Activated CD4-positive, CD25-positive, alpha-beta regulatory T cell (primary cell): ENCODE data around the gene TMEM94.
A peak's percentile ranks its signal among the peaks of the same experiment; 100 is the strongest.

Experiments
- DNase-seq, 4 experiments: peaks; one replicate each; lab custom pipeline; 2025; lab: John Stamatoyannopoulos, UW

Gene TMEM94

GRCh38 chr17:75525806-75526554, 69.5 kb downstream of the TMEM94 start:
- no peak for DNase-seq

DNA sequence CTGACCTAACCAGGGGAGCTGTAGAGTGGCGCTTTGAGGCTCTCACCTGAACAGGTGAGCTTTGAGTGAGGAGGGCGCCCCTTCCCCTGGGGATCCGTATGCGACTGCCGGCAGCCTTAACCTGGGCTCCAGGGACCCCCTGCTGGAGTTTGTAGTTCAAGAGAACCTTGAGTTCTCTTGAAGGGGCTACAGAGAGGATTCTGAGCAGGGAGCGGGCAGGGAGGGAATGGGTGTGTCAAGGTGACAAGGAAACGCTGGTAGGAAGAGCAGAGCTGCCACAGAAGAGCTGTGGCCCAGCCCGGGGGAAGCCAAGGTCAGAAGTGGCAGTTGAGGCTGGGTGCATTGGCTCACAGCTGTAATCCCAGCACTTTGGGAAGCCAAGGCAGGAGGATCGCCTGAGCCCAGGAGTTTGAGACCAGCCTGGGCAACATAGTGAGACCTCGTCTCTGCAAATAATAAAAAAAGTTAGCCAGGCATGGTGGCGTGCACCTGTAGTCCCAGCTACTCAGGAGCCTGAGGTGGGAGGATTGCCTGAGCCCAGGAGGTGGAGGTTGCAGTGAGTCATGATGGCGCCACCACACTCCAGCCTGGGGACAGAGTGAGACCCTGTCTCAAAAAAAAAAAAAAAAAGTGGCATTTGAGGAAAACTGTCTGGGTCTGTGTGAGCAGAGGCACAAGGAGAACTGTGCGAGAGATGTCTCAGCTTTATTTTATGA, 70.3 kb downstream of the TMEM94 start:
- no peak for DNase-seq

- no peak for DNase-seq
Measured at GRCh38 chr17:75530837-75531720, 74.6 kb downstream of the TMEM94 start.

- DNase-seq: no peak
Measured at GRCh38 chr17:75531721-75532072, 75.3 kb downstream of the TMEM94 start.

DNA sequence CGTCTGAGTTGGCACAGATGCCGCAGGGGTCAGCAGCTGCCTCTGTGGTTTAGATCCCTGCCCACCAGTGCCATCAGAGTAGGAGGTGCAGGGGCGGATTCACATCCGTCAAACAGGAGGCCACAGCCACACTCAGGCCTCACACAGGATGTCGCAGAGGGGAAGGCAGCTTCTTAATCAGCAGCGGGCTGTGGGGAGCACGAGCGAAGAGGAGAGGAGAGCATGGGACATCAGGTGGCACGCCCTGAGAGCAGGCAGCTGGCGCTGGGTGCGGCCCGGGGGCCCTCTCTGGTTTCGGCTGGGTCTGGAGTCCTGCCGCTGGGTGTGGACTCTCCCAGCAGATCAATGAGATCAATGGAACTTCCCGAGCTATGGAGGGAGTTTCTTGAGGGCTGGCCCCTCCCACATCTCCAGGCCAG, 78.7 kb downstream of the TMEM94 start:
- peak in 3 of 4 experiments; percentile 27 to 43 (median 30) for DNase-seq

DNA sequence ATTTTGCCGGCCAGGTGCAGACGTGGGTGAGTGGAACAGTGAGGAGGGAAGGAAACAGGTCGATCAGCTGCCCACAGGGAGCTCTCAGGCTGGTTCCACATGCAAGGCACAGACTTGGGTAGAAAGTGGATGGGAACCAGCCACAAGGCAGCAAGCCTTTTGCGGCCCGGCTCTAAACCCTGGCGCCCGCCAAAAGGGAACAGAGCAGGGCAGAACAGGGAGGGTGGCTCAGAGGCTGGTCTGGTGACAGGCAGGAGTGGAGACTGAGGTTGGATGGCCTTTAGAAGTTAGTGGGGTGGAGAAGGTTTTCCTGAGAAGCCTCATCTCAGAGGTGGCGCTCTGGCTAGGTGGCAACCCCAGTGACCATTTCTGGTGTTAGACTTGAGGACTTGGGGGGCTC, 79.4 kb downstream of the TMEM94 start:
- no peak for DNase-seq

DNA sequence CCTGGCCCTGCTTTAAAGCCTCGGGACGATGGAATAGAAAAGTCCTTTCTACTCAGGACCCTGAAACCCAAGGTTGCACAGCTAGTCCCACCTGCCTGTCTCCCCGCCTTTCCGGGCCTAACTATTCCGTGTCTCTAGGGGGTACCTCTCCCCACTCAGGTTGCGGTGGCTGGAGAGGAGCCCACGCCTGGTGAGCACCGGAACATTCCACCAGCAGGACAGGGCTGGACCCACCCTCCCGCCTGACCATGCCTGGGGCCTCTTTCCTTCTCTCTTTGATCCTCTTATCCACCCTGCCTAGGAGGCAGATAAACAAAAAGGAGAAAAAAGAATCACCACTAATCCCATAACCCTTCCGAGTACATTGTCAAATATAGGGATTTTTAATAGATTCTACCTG, 79.9 kb downstream of the TMEM94 start:
- no peak for DNase-seq

DNA sequence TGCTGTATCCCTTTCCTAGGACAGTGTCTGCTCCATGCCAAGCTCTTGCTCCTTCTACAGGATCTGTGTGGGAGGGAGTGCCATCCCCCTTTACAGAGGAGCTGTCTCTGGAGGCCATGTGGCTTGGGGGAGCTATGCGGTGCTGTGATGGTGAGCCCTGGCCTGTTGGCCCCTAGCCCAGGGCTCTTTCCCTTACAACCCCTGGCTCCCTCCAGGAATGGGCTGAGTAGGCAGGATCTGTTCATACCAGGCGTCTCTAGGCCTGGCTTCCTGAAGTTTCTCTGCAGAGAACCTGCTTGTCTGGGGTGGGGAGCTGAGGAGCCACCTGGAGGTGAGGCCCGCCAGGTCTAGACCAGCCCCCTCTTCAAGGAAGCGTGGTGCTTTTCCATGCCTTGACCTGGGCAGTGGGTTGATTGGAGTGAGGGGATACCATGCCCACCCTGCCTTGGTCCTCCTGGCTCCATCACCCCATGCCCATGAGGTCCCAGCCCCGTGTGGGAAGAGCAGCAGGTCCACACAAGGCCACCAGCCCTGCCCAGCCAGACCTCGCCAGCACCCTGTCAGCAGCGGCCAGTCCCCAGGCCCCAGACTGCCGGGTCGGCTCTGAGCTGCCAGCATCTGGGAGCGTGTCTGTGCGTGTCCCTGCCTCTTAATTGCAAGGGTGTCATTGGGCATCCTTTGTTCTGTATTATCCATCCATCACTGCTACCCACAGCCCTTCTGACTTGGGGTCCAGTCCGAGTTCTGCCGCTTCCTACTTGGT, 83.7 kb downstream of the TMEM94 start:
- no peak for DNase-seq

DNA sequence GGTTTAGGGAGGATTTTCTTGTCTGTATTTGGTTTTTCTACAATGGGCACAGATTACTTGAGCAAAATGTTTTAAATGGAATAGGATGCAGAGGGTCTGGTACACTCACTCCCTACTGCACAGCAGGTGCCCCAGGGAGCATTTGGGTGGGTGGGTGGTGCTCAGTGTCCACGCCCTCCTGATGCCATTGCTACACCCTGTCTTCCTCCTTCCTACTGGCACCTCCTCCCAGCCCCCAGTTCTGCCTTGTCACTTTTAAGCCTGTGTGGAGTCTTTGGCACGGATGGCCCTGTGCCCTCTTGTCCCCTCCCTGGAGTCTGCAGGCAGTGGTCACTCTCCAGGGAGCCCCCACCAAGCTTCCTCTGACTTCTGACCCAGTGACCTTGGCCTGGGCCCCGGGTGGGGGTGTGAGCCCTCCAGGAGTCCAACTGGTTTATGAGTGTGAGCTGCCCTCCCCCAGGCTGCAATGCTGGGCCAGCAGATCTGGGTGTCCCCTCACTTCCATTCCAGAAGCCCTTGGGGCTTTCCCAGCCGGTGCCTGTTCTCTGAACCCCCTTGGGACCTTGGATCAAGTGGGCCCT, 84.6 kb downstream of the TMEM94 start:
- no peak for DNase-seq

GRCh38 chr17:75542229-75542628, 85.8 kb downstream of the TMEM94 start:
- DNase-seq: no peak

GRCh38 chr17:75542728-75543336, 86.4 kb downstream of the TMEM94 start:
- no peak for DNase-seq

- DNase-seq: no peak
Measured at GRCh38 chr17:75544250-75544649, 87.8 kb downstream of the TMEM94 start.

- DNase-seq: no peak
Measured at GRCh38 chr17:75546181-75546580, 89.7 kb downstream of the TMEM94 start.

DNA sequence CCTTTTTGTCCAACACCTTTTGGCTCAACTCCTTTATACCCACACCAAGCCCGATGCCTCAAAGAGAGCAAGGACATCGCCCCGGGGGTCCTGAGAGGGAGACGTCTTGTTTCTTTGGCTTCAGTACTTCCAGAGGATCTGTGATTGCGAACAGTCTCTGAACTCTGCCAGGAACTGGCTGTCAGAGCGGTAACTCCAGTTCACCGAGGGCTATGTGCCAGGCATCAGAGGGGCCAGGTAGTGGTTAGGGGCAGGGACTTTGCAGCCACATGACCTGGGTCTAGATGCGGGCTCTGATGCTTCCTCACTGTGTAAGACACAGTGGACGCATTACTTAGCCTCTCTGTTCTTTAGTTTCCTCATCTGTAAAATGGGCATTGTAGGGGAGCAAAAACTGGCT, 90.7 kb downstream of the TMEM94 start:
- DNase-seq: no peak

DNA sequence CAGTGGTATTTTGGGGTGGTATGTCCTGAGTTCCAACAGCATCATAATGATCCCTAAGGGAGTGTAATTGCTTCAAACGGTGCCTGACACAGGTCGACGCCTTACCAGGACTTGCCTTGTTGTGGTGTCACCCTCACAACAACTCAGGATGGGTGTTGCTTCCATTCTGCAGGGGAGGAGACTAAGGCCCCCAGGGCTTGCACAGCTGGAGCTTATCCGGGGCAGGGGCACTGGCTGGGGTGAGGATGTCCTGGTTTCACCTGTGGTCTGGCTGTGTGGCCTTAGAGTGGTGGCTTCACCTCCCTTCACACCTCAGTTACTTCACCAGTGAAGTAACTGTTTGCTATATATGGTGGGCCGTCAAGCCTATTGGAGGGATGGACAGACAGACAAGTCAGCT, 92.4 kb downstream of the TMEM94 start:
- no peak for DNase-seq
